Smooth muscle cell (in vitro differentiated cells): ENCODE results near the gene NPHS2. TPM values are rescaled to one million over a fixed set of nuclear protein-coding genes. Genes with fewer than 3 reads are reported as not detected.
"Not testable (repeated sequence)": the region's sequence is repeated elsewhere in the genome, so short reads cannot be mapped to it uniquely, and the experiment has no call there.

Experiments
- DNase-seq: peaks from one replicate; lab custom pipeline; 2025; ENCODE audit not compliant: unreplicated experiment; lab: John Stamatoyannopoulos, UW
- H2AFZ ChIP-seq: fragments of 200-600 bp; sonication (generic); 2 replicates; pipeline ENCODE4 v1.6.0; 2016; ENCODE audit warnings: antibody characterized with exemption, low read depth, mild to moderate bottlenecking
- H3F3A ChIP-seq: fragments of 200-600 bp; sonication (generic); 2 replicates; pipeline ENCODE4 v1.6.0; 2017; ENCODE audit warnings: antibody characterized with exemption, low read depth
- H3K27ac ChIP-seq: fragments of 200-600 bp; sonication (generic); 2 replicates; pipeline ENCODE4 v1.5.1; 2016; ENCODE audit warnings: low read depth, mild to moderate bottlenecking
- H3K27me3 ChIP-seq: fragments of 200-600 bp; sonication (generic); 2 replicates; pipeline ENCODE4 v1.6.1; 2016; ENCODE audit warnings: low read depth, mild to moderate bottlenecking
- H3K36me3 ChIP-seq: fragments of 200-600 bp; sonication (generic); 2 replicates; pipeline ENCODE4 v1.5.1; 2016; ENCODE audit warnings: low read depth
- H3K4me1 ChIP-seq: fragments of 200-600 bp; sonication (generic); 2 replicates; pipeline ENCODE4 v1.5.1; 2016; ENCODE audit warnings: low read depth
- H3K4me2 ChIP-seq: fragments of 200-600 bp; sonication (generic); 2 replicates; pipeline ENCODE4 v1.6.0; 2016; ENCODE audit warnings: mild to moderate bottlenecking
- H3K4me3 ChIP-seq: fragments of 200-600 bp; sonication (generic); 2 replicates; pipeline ENCODE4 v1.5.1; 2016; ENCODE audit warnings: mild to moderate bottlenecking
- H3K79me2 ChIP-seq: fragments of 200-600 bp; sonication (generic); 2 replicates; pipeline ENCODE4 v1.6.0; 2016; ENCODE audit warnings: low read depth, mild to moderate bottlenecking
- H3K9ac ChIP-seq: fragments of 200-600 bp; sonication (generic); 2 replicates; pipeline ENCODE4 v1.6.0; 2016; ENCODE audit warnings: low read depth
- H3K9me3 ChIP-seq: fragments of 200-600 bp; sonication (generic); replicated peaks from 2 replicates; pipeline ENCODE4 v1.5.1; 2016; ENCODE audit warnings: low read depth
- H4K20me1 ChIP-seq: fragments of 200-600 bp; sonication (generic); 2 replicates; pipeline ENCODE4 v1.6.0; 2016; ENCODE audit warnings: low read depth
- WGBS: methylation state at CpG from one replicate; pipeline ENCODE4 v1.1.7; 2016; ENCODE audit warnings: low lambda C conversion rate; 5-methylcytosine and 5-hydroxymethylcytosine counted together
- polyA plus RNA-seq: library from polyadenylated mRNA; unstranded; fragments of >200 nt; fragmentation: Nextera tagmentation; extraction: Ambion mirVana; gene quantifications from 2 replicates; pipeline ENCODE4 v1.2.1, GENCODE V29; 2016
- total RNA-seq: library from RNA; depleted of rRNA; stranded (reverse); fragments of >200 nt; gene quantifications from 2 replicates; pipeline ENCODE4 v1.2.3, GENCODE V29; 2014
- TF ChIP-seq, protein P1 (sequence below): fragments of 200-600 bp; sonication (generic); IDR thresholded peaks from 2 replicates; pipeline ENCODE4 v1.5.1; 2017; ENCODE audit warnings: borderline replicate concordance, mild to moderate bottlenecking, antibody characterized with exemption; ENCODE audit not compliant: insufficient read depth, poor library complexity, severe bottlenecking

NPHS2 gene
- total and polyA plus RNA-seq, 2 experiments from 2014 or later, result not detected

DNA sequence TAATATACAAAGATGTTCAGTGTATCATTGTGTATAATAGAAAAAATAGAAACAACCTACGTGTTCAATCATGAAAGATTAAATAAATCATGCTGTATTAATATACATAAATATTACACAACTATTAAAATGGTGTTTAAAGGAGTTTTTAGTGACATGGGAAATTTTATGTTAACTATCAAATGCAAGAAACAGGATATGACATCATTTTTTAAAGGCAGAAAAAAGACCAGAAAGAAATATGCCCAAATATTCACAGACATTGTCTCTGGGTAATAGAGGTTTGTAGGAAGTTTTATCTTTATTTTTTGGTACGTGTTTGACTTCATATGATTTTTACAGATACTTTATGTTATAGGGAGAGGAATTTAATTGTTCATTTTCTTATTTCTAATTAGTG lies 34.0 kb downstream of the NPHS2 start:
- no peak for DNase-seq
- WGBS, result 81% methylated on average over 2 of the region's 2 CpGs
- Histone ChIP-seq H3F3A (no peaks in the 10 kb centered on the region), H3K9me3 (no peaks in the 10 kb centered on the region), H3K79me2 (no peaks in the 10 kb centered on the region), H3K36me3 (no peaks in the 10 kb centered on the region), H3K4me2 (no peak overlapping the region), H4K20me1 (no peaks in the 10 kb centered on the region), H3K27ac (no peak overlapping the region), H3K4me3 (no peak overlapping the region), H3K9ac (no peak overlapping the region), H2AFZ (no peak overlapping the region), H3K4me1 (no peaks in the 10 kb centered on the region), H3K27me3 (no peaks in the 10 kb centered on the region)
- TF ChIP-seq, protein P1, sequence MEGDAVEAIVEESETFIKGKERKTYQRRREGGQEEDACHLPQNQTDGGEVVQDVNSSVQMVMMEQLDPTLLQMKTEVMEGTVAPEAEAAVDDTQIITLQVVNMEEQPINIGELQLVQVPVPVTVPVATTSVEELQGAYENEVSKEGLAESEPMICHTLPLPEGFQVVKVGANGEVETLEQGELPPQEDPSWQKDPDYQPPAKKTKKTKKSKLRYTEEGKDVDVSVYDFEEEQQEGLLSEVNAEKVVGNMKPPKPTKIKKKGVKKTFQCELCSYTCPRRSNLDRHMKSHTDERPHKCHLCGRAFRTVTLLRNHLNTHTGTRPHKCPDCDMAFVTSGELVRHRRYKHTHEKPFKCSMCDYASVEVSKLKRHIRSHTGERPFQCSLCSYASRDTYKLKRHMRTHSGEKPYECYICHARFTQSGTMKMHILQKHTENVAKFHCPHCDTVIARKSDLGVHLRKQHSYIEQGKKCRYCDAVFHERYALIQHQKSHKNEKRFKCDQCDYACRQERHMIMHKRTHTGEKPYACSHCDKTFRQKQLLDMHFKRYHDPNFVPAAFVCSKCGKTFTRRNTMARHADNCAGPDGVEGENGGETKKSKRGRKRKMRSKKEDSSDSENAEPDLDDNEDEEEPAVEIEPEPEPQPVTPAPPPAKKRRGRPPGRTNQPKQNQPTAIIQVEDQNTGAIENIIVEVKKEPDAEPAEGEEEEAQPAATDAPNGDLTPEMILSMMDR, result no peak

DNA sequence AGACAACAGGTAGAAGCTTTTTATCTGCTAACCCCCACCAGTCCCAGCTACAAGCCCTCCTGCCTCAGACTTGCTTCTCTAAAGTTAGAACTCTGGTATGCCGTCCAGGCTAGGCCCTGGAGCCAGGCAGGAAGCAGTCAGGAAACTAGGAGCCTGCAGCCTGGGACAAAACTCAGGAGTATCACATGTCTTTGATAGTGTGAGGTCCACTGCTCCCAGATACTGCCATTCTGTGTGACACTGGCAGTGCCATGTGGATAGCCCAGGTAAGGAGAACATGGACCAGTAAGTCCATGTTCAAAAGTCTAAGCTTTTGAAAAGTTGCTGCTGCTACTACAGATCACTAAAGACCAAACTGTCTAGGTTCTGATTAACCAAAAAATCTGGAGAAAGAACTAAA lies 45.4 kb downstream of the NPHS2 start:
- H3K4me2 ChIP-seq, result no peak overlapping the region
- H3K27ac ChIP-seq, result no peak overlapping the region
- TF ChIP-seq, protein P1, result no peak
- no peaks in the 10 kb centered on the region for H3K9me3 ChIP-seq
- H3K79me2 ChIP-seq, result no peaks in the 10 kb centered on the region
- H3K4me3 ChIP-seq, result no peak overlapping the region
- no peak overlapping the region for H3K9ac ChIP-seq
- 84% methylated on average over 1 of the region's 1 CpG for WGBS
- H3F3A ChIP-seq, result no peaks in the 10 kb centered on the region
- no peak for DNase-seq
- H4K20me1 ChIP-seq, result no peaks in the 10 kb centered on the region
- H3K36me3 ChIP-seq, result no peaks in the 10 kb centered on the region
- no peaks in the 10 kb centered on the region for H3K4me1 ChIP-seq
- no peaks in the 10 kb centered on the region for H3K27me3 ChIP-seq
- H2AFZ ChIP-seq, result no peak overlapping the region

DNA sequence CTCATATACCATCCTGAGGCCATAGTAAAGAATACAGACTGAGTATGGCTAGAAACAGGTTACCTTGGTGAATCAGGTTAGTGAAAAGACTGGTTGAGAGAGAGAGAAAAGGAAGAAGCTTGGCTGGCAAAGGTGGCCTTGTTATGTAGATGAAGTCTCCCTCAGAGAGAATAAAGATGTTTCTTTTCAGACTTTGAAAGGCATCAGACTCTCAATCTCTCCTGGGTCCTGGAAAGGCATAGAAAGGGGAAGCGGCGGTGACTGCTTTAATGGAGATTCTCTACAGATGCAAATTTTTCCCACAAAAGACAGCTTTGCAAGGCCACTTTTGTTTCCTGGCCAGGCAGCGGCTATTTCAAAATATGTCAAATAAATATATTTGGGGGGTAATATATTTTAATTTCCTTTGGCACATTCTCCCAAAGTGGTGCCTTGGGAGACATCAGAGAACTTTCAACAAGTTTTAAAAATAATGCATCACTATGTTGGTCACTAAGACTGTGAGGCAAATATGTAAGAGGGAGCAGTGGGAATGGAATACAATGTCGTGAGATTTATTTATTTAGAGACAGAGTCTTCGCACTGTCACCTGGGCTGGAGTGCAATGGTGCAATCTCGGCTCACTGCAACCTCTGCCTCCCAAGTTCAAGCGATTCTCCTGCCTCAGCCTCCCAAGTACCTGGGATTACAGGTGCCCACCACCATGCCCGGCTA lies 46.1 kb downstream of the NPHS2 start:
- Histone ChIP-seq H3F3A (no peaks in the 10 kb centered on the region), H3K27ac (no peak overlapping the region), H4K20me1 (no peaks in the 10 kb centered on the region), H3K4me2 (no peak overlapping the region), H2AFZ (no peak overlapping the region), H3K4me1 (no peaks in the 10 kb centered on the region), H3K9ac (no peak overlapping the region), H3K36me3 (no peaks in the 10 kb centered on the region), H3K27me3 (no peaks in the 10 kb centered on the region), H3K9me3 (no peaks in the 10 kb centered on the region), H3K79me2 (no peaks in the 10 kb centered on the region), H3K4me3 (no peak overlapping the region)
- no peak for DNase-seq
- TF ChIP-seq, protein P1, result no peak
- 75% methylated on average over 8 of the region's 8 CpGs for WGBS

DNA sequence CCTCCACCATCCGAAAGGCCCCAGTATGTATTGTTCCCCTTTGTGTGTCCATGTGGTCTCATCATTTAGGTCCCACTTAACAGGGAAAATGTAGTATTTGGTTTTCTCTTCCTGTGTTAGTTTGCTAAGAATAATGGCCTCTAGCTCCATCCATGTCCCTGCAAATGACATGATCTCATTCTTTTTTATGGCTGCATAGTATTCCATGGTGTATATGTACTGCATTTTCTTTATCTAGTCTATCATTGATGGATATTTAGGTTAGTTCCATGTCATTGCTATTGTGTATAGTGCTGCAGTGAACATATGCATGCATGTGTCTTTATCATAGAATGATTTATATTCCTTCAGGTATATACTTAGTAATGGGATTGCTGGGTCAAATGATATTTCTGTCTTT lies 57.2 kb downstream of the NPHS2 start:
- H3K4me1 ChIP-seq, H3F3A ChIP-seq, H2AFZ ChIP-seq, H4K20me1 ChIP-seq, H3K79me2 ChIP-seq, H3K27ac ChIP-seq, H3K4me3 ChIP-seq, H3K4me2 ChIP-seq, H3K36me3 ChIP-seq, H3K9me3 ChIP-seq, H3K9ac ChIP-seq, DNase-seq, H3K27me3 ChIP-seq: not testable (repeated sequence)
- 96% methylated on average over 1 of the region's 1 CpG for WGBS
